SIG-M5 treated with dmso at 0.1 percent for 504 hours (cell line): ENCODE data around the gene EMC6.
"Not testable (repeated sequence)": the region's sequence is repeated elsewhere in the genome, so short reads cannot be mapped to it uniquely, and the experiment has no call there.

Experiments
- DNase-seq: peaks from one replicate; lab custom pipeline; 2025; ENCODE audit not compliant: unreplicated experiment; lab: John Stamatoyannopoulos, UW

The EMC6 gene

GRCh38 chr17:3704931-3705717 lies 36.5 kb downstream of the EMC6 start:
- DNase-seq = no peak

DNA sequence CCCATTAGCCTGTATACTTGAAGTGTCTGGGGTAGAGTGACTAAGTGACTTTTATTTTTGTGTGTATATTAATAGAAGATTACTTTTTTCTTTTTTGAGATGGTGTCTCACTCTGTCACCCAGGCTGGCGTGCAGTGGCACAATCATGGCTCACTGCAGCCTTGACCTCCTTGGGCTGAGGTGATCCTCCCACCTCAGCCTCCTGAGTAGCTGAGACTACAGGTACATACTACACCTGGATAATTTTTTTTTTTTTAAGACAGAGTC lies 37.0 kb downstream of the EMC6 start:
- DNase-seq = not testable (repeated sequence)

GRCh38 chr17:3708366-3708765 lies 39.8 kb downstream of the EMC6 start:
- DNase-seq = no peak

DNA sequence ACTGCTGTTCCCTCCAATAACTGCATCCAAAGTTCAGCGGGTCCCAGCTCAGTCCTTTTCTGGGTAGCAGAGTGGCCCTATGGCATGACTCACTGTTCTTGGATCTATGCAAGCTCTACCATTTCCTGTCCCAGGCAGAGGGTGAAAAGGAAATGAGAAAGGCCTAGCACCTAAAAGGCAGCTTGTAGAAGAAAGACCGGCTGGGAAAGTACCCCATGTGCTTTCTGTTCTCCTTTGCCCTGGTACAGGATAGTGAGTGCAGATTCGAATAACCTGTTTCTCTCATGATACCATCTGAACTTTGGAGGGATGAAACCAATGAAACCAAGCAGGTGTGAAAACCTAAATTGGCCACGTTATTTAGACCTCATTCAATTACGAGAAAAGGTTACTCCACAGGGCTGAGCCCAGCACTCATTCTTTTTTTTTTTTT lies 42.4 kb downstream of the EMC6 start:
- DNase-seq = peak; percentile 90

GRCh38 chr17:3712811-3713463 lies 44.3 kb downstream of the EMC6 start:
- DNase-seq = no peak

GRCh38 chr17:3715296-3715695 lies 46.7 kb downstream of the EMC6 start:
- DNase-seq = no peak

- no peak for DNase-seq
These were observed 49.6 kb downstream of the EMC6 start for GRCh38 chr17:3718201-3718600.

DNA sequence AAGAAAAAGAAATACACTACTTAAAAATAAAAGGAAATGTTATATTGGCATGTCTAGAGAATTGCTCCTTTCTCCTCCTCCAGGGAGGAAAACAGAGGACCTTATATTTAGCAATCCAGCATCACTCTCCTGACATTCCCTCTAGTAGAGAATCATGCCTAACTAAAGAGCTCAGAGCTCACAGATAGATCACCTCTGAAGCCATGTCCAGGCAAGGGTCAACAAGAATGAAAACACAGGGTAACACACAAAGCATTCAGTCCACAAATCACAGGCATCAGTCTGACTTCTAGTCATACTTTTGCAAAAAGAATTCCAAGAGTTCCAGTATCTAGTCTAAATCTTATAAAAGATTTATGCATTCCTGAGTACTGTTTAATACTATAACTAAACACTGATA lies 50.7 kb downstream of the EMC6 start:
- no peak for DNase-seq
